GM15510 (cell line): ENCODE measurements around the gene KRTAP20-4.

Source experiments
- POLR2A ChIP-seq: IDR thresholded peaks from 3 replicates; pipeline ENCODE4 v1.6.1; 2011; ENCODE audit warnings: borderline replicate concordance; ENCODE audit not compliant: insufficient read length; ENCODE audit errors: extremely low read depth

The KRTAP20-4 gene

DNA sequence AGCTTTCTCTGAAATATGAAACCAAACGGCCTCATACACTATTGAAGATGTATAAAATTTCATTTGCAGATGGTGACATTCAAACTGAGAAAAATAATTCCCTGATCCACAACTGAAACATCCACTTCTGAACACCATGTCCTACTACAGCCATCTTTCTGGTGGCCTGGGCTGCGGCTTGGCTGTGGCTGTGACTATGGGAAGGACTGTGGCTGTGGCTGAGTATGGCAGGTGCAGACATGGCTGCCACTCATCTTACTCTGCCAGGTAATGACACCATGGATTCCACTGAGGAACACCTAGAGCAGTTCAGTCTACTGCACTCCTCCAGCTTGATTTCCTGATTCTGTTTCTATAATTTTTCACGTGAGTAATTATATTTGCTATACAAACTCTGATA, at the start of gene KRTAP20-4:
TSS of gene KRTAP20-4 (plus strand) at position 106 of the 400 bp plus-strand sequence.
- no peak for TF ChIP-seq POLR2A

DNA sequence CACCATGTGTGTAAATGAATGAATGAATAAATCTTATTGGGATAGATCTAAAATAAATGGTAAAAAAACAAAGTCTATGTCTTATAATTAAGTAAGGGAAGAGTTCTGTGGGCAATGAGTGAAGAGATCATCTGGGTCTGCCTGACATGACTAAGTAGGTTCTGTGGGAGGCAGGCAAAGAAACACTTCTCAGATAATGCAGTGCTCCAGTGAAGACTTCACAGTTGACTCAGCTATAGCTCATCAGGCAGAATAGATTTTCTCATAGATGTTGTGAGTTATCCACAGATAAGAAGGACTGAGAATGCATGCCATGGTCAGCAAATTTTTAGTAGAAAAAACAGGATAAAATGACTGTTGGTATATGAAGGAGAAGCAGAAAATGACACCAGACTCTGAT, 42.7 kb upstream of the KRTAP20-4 start:
- TF ChIP-seq POLR2A: no peak

DNA sequence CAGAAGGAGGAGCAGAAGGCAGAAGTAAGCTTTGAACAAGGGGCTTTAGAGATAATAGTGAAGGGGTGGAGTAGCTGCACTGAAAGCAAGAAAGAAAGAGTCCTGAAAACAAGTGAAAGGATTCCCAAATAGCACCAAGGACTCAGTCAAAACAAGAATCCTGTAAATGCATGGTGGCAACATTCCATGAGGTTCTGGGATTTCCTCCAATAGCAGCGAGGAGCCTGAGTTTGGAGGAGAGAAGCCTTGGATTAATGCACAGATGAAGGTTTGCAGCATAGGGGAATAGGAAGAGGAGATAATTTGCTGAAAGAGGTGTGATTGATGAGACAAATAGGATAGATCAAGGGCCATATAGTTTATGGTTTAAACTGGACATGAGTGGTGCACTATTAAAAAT, 41.1 kb upstream of the KRTAP20-4 start:
- no peak for TF ChIP-seq POLR2A

DNA sequence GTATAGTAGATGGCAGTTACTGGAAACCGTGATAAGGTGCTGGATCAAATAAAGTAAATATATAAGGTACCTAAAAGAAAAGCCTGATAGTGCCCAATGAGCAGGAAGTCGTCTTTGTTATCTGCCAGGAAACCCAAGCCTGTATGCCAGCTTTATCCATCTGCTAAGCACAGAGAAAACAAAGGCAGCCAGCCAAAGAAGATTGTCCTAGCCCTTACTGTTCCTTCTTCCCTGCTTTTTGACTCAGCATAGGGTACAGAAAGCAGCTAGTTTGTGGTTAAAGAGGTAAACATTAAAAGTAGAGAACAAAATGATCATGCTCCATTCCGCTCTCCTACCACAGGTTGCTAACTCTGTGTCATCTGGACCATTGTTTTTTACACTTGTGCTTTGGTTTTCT, 40.3 kb upstream of the KRTAP20-4 start:
- TF ChIP-seq POLR2A: no peak

DNA sequence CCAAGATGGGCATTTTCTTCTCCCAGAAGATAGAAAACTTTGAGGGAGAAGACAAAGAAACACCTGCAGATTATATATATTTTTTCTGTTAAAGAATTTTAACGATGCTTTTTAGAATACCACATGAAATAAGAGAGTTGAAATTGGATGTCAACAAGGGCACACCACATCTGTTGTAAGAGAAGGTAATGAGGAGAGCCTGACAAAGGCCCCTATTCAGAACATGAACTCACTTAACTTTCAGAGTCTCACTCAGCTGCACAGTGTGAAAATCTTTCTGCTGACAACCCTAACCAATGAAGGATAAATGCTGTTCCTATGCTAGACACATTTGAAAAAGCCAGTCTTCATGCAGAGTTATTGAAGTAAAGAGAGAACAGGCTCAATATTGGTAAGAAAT, 37.6 kb upstream of the KRTAP20-4 start:
- no peak for TF ChIP-seq POLR2A

DNA sequence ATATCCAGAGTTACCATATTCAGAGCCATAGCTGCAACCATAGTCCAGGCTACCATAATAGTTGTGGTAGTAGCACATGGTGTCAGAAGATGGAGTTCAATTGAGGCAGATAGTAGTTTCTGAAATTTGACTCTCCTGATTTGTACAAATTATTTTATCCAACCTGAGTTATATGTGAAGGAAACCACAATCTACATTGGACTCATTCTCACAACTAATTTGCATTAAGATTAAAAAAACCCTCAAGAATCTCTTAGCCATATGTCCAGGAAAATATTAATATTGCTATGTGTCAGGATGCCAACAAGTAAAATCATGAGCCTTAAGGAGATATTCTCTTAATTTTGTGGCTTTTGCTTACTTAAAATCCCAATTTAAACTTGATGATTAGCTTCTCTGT, 30.1 kb upstream of the KRTAP20-4 start, which contains the start of gene KRTAP22-2:
TSS of gene KRTAP22-2 (minus strand) at position 101 of the 400 bp plus-strand sequence.
- no peak for TF ChIP-seq POLR2A

DNA sequence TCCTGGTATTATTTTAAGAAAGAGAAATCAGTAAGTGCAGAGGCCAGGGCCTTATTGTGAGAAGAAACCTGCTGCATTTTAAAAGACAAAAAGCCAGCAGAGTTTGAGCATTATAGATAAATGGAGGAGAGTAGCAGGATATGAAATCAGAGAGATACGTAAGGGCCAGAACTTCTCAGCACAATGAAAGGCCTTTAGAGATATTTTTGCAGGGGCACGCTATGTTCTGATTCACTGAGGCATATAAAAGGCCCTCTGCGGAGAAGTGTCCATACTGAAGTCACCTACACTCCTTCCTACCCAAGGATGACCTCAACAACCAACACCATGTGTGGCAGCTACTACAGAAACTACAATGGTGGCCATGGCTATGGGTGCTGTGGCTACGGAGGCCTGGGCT, 28.3 kb upstream of the KRTAP20-4 start, which contains the start of gene KRTAP6-3:
TSS of gene KRTAP6-3 (plus strand) at position 301 of the 400 bp plus-strand sequence. CDS start at position 307, 6 bp downstream.
- TF ChIP-seq POLR2A: no peak

DNA sequence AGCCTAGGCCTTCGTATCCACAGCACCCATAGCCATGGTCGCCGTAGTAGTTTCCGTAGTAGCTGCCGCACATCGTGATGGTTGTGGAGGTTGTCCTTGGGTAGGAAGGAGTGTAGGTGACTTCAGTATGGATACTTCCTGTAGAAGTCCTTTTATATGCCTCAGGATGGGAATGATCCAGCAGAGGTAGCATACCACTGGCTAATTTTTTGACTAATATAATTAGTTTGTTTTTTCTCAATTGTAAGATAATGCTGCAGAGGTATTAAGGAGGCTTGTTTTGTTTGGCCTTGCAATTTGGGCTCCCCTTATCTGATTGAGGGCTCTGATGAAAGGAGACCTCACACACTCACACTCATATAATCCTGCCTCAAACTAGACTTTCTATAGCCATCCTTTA, 21.6 kb upstream of the KRTAP20-4 start, which contains the start of gene KRTAP6-2:
TSS of gene KRTAP6-2 (minus strand) at position 101 of the 400 bp plus-strand sequence. CDS start at position 73, 28 bp downstream.
- no peak for TF ChIP-seq POLR2A

DNA sequence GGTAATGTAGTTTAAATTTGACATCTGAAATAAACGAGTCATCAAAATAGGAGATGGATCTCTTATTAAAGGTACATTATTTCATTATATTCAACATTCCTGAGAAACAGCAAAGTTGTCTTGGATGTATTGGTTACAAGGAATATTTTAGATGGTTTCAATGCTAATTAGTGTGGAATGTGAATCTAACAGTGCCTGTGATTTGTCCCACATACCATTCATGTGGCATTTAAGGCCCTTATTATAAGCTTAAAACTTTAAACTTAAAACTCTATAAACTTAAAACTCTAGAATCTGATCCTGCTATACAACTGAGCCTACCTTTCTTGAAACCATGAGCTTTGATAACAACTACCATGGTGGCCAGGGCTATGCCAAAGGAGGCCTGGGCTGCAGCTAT, 19.6 kb upstream of the KRTAP20-4 start, which contains the start of gene KRTAP22-1:
TSS of gene KRTAP22-1 (plus strand) at position 301 of the 400 bp plus-strand sequence.
- no peak for TF ChIP-seq POLR2A

DNA sequence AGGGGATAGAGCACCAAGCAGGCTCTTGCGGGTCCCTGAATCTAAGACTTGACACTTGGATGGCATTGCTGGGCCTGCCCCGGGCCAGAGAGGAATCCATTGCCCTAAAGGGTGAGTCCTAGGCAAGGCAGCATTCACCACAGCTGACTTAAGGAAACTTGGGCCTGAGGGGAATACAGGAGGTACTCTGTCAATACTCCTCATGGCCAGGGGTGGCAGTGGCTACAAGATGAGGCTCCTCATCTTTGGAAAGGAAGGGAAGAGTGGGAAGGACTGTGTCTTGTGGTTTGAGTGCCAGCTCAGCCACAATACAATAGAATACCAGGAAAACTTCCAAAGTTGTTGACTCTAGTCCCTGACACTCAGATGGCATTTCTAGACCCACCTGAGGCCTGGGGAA, 14.5 kb upstream of the KRTAP20-4 start:
- no peak for TF ChIP-seq POLR2A

DNA sequence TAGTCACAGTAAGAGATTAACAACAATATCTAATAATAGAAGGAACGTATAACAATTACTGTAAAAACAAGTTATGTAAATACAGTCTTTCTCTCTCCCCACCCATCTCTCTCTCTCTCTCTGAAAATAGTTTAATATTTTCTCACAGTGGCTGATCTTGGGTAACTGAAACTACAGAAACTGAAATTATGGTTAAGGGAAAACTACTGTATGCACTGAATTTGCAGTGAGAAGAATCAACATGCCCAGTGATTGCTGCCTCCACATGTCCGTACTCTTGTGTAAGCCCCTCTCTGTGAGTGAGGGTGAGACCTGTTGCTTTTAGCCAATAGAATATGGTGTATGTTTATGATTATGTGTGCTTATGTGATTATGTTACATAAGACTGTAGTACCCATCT, 8.3 kb upstream of the KRTAP20-4 start:
- no peak for TF ChIP-seq POLR2A

DNA sequence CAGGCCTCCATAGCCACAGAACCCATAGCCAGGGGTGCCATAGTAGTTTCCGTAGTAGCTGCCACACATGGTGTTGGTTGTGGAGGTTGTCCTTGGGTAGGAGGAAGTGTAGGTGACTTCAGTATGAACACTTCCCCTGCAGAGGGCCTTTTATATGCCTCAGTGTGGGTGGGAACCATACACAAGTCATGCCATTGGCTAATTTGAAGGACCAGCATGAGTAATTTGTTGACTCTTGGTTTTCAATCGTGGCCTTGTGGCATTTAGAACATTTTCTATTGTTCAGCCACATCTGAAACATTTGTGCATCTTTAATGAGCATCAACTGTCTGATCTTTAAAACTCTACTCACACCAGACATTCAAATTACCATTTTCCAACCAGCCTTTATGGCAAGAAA, 6.6 kb upstream of the KRTAP20-4 start, which contains the start of gene KRTAP6-1:
TSS of gene KRTAP6-1 (minus strand) at position 95 of the 400 bp plus-strand sequence. CDS start at position 69, 26 bp downstream.
- TF ChIP-seq POLR2A: no peak

DNA sequence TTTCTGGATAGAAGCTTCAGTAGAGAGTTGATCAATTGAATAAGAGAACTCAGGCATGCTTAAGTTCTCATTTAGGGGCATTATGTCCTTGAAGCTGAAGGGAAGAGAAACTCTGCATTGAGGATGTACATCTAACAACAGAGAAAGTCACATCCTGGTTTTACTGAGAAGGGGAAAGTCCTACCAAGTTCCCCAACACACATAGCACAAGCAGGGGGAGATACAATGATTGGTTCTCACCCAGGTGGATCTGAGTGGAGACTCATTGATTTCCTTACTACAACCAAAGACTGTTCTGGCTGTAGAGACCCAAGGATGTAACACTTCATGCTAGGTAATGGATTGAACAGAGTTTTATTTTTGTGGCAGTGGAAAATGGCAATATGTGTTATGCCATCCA, 5.2 kb upstream of the KRTAP20-4 start:
- TF ChIP-seq POLR2A: no peak

DNA sequence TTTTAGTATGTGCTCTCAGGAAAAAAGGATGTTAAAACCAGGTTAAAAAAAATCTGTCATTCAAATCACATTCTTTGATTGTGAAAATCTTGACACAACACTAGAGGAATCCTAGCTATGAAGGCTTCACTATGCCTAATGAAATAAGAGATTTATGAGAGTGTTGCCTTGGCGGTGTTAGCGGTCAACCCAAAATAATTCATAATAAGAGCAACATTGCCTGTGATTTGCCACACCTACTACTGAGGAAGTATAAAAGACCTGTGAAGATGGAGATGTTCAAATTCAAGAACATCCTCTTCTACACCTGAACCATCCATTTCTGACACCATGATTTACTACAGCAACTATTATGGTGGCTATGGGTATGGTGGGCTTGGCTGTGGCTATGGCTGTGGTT, 4.3 kb upstream of the KRTAP20-4 start, which contains the start of gene KRTAP20-1:
TSS of gene KRTAP20-1 (plus strand) at position 301 of the 400 bp plus-strand sequence. CDS start at position 331, 30 bp downstream.
- no peak for TF ChIP-seq POLR2A

DNA sequence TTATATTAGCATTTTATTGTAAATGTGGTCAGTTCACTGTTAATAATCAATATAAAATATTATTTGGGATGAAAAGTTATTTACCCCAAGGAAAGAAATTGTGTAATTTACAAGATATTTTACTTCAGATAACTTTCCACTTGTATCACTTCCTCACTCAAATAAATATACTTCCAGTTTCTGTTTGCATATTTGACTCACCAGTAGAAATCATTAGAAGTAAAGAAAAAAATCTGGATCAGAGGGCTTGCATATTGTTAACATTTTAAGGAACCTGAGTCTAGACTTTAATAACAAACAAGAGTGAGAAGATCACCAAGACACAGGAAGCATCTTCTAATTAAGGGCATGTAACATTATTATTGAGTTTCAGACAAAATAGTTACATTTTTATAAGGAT, 347 bp upstream of the KRTAP20-4 start:
- TF ChIP-seq POLR2A: no peak

DNA sequence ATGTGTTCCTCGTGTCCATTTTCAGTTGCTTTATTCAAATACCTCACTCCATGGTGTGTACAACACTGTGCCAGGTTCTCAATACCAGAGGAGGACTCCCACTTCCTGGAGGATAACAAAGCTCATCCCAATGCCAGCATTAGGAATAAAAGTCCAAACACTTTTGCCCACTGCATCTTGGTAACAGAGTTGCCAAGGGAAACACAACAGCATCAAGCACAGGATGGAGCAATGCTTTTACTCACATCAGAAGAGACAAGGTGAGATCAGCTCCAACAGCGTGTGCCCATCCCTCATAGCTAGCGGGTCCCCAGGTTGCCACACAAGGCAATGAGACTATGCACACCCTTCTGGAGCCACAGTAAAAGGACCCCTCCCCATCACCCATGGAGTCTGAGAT, 2.9 kb downstream of the KRTAP20-4 start:
- no peak for TF ChIP-seq POLR2A
